Kidney (tissue), 14 donors: ENCODE data around the gene ITGB4. TPM values are rescaled to one million over a fixed set of nuclear protein-coding genes. Genes with fewer than 3 reads are reported as not detected.
A peak's percentile ranks its signal among the peaks of the same experiment; 100 is the strongest.

ENCODE experiments used
- DNase-seq, 5 donors: peaks; one replicate each; pipeline ENCODE4 v3.0.0-alpha.2; 2013 to 2020
- FAIRE-seq: peaks from 2 replicates; lab custom pipeline; 2012; peaks lifted over from hg19 to GRCh38; lab: Jason Lieb, UNC
- H3K27ac ChIP-seq, 2 donors: one replicate each; pipeline ENCODE4 v1.7.0; 2013; ENCODE audit warnings: low read depth in 2 of 2, low read length in 2 of 2, inconsistent platforms in 1 of 2
- H3K27me3 ChIP-seq: one replicate; pipeline ENCODE4 v1.7.1; 2013; ENCODE audit warnings: low read length, inconsistent platforms; ENCODE audit not compliant: control insufficient read depth, insufficient read depth
- H3K36me3 ChIP-seq, 3 donors: one replicate each; pipeline versions ENCODE4 v1.7.0 to v1.7.1; 2013; ENCODE audit warnings: low read length in 3 of 3, control low read depth in 1 of 3, inconsistent platforms in 1 of 3; ENCODE audit not compliant: insufficient read depth in 3 of 3, control insufficient read depth in 2 of 3
- H3K4me1 ChIP-seq, 3 donors: one replicate each; pipeline versions ENCODE4 v1.7.0 to v1.7.1; 2013; ENCODE audit warnings: low read length in 3 of 3, inconsistent platforms in 1 of 3, low read depth in 1 of 3; ENCODE audit not compliant: control insufficient read depth in 2 of 3, insufficient read depth in 2 of 3
- H3K4me3 ChIP-seq, 3 donors: one replicate each; pipeline versions ENCODE4 v1.7.0 to v1.8.1; 2013; ENCODE audit warnings: low read length in 3 of 3, control low read depth in 1 of 3, inconsistent platforms in 1 of 3
- H3K9ac ChIP-seq, 3 donors: one replicate each; pipeline versions ENCODE4 v1.7.0 to v1.7.1; 2013; ENCODE audit warnings: low read length in 3 of 3, control low read depth in 1 of 3, inconsistent platforms in 1 of 3
- H3K9me3 ChIP-seq, 3 donors: one replicate each; pipeline versions ENCODE4 v1.7.0 to v1.7.1; 2013; ENCODE audit warnings: low read length in 3 of 3, control low read depth in 1 of 3, inconsistent platforms in 1 of 3; ENCODE audit not compliant: control insufficient read depth in 2 of 3, insufficient read depth in 1 of 3
- CTCF ChIP-seq: IDR thresholded peaks from 3 replicates; pipeline ENCODE4 v1.5.1; 2012; ENCODE audit warnings: mild to moderate bottlenecking, moderate library complexity, borderline replicate concordance; ENCODE audit not compliant: insufficient read depth; ENCODE audit errors: extremely low read depth
- intact Hi-C: fragments of 100-400 bp; cut with DNase I; formaldehyde crosslinking; loops from one replicate; pipeline ENCODE4 v1.11.1; 2022
- polyA plus RNA-seq: library from polyadenylated mRNA; stranded (reverse); fragments of 350-450 nt; fragmentation: Illumina TruSeq; extraction: RNeasy Lipid Tissue Mini Kit (QIAGEN cat#74804); gene quantifications from one replicate; pipeline ENCODE4 v1.2.3, GENCODE V29; 2014; ENCODE audit warnings: low read depth, low replicate concordance; ENCODE audit not compliant: insufficient read depth
- total RNA-seq: library from RNA; stranded (reverse); fragmentation: NEBNext Ultra II Directional; extraction: Animal tissue kit (Norgen Biotek cat#: 25700); gene quantifications from one replicate; pipeline ENCODE4 v1.2.1, GENCODE V29; 2021
- donor health status: control.
- donor health status: control.
- donor health status: control.
- donor health status: control.
- donor health status: control.
- donor health status: DM: yes; HTN: yes; CAD: no.
- donor health status: Normal renal cell carcinoma (clear cell type).

Gene ITGB4
- total and polyA plus RNA-seq, 2 donors from 2014 or later = 15.7 to 149 TPM

DNA sequence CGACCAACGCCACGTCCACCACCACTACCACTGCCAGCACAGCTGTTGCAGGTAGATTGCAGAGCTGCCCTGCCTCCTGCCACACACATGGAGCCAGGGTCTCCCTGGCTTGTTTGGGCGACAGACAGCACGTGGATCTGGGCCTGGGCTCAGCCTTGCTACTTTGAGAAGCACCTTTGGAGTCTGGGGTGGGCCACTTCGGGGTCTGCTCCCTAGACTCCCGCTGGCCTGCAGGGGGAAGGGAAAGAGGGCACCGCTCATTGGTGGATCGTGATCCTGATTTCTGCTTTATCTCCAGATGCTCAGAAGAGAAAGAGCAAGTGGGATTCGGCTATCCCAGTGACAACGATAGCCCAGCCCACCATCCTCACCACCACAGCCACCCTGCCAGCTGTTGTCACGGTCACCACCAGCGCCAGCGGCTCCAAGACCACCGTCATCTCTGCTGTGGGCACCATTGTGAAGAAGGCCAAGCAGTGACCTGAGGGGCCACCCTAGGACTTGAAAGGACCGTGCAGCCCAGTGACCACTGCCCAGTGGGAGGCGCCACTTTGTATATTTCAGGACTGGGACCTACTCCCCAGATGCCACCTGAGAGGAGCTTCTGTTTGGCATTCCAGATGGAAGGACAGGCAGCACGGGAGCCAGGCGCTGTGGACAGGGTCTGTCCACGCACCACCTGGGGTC lies 15.1 kb upstream of the ITGB4 start:
- H3K36me3 ChIP-seq = peaks cover 0 to 50% (median 28%) of the 10 kb centered on the region in 3 donors
- H3K27me3 ChIP-seq = no peaks in the 10 kb centered on the region
- no peaks in the 10 kb centered on the region for H3K9me3 ChIP-seq
- H3K27ac ChIP-seq = no peak overlapping the region
- DNase-seq (peak in 1 of 5 donors; percentile 58), FAIRE-seq (no peak)
- no peak overlapping the region for H3K9ac ChIP-seq
- TF ChIP-seq CTCF = no peak
- H3K4me3 ChIP-seq = no peak overlapping the region
- H3K4me1 ChIP-seq = no peaks in the 10 kb centered on the region
- intact Hi-C loops = no loop called here

- intact Hi-C loops = no loop called here
- Histone ChIP-seq H3K36me3 (peaks cover 0 to 43% (median 28%) of the 10 kb centered on the region in 3 donors), H3K4me1 (no peaks in the 10 kb centered on the region), H3K4me3 (no peak overlapping the region), H3K27me3 (no peaks in the 10 kb centered on the region), H3K27ac (peak overlapping the region in 1 of 2 donors; percentile 34), H3K9me3 (no peaks in the 10 kb centered on the region), H3K9ac (no peak overlapping the region)
- FAIRE-seq = no peak
- no peak for TF ChIP-seq CTCF
- DNase-seq = peak in 1 of 5 donors; percentile 86
Observed at GRCh38 chr17:75707079-75707571, 14.1 kb upstream of the ITGB4 start.

GRCh38 chr17:75712446-75712845 lies 8.8 kb upstream of the ITGB4 start:
- H3K27me3 ChIP-seq = no peaks in the 10 kb centered on the region
- H3K9ac ChIP-seq = no peak overlapping the region
- H3K9me3 ChIP-seq = no peaks in the 10 kb centered on the region
- no peak for TF ChIP-seq CTCF
- intact Hi-C loops = no loop called here
- FAIRE-seq (no peak), DNase-seq (no peak)
- no peak overlapping the region for H3K27ac ChIP-seq
- H3K36me3 ChIP-seq = peaks cover 0 to 3% (median 0%) of the 10 kb centered on the region in 3 donors
- H3K4me1 ChIP-seq = no peaks in the 10 kb centered on the region
- H3K4me3 ChIP-seq = no peak overlapping the region
